ENCODE measurements around the gene DENND11. TPM values are rescaled to one million over a fixed set of nuclear protein-coding genes. Genes with fewer than 3 reads are reported as not detected.
A peak's percentile ranks its signal among the peaks of the same experiment; 100 is the strongest.

Gene DENND11
- total RNA-seq, 5 donors from 2014 or later (not counting 1 experiment from before 2014, with no cell fraction given), result 46.7 to 55.7 (median 54.8) TPM

DNA sequence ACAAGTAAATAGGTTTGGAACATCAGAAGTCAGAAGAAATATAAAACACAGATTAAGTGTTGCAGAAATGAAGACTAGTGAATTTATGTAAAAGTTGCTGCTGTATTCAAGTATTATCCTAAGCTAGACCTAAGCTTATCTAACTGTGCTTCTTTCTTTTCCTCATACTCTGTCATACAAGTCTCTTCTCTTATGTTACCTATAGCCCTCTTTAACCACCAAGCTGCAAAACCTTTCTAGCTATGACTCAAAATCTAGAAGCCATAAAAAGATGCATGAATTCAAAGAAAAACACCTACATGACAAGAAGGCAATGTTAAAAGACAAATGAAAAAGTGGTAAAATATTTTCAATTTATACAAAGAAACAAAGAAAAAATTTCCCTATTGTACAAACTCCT lies 23.0 kb downstream of the DENND11 start:
- Mint-ChIP-seq H3K27me3 (no peaks in the 10 kb centered on the region), H3K4me3 (no peak overlapping the region), H3K36me3 (peaks cover 37% of the 10 kb centered on the region), H3K9me3 (no peaks in the 10 kb centered on the region), H3K27ac (no peak overlapping the region), H3K4me1 (peaks cover 0 to 4% (median 4%) of the 10 kb centered on the region in 3 donors)
- Histone ChIP-seq H3K9me3 (no peaks in the 10 kb centered on the region), H3K4me1 (ENCODE audit: control insufficient read depth in 1 of 2, extremely low read depth in 1 of 2, insufficient read depth in 2 of 2, low read length in 2 of 2) (no peaks in the 10 kb centered on the region), H3K27me3 (replicated peaks in 1 of 2; ENCODE audit: control insufficient read depth in 2 of 2, extremely low read depth in 1 of 2, insufficient read depth in 2 of 2, low read length in 1 of 2) (no peaks in the 10 kb centered on the region), H3K4me3 (ENCODE audit: control insufficient read depth in 1 of 2, extremely low read depth in 1 of 2, low read length in 1 of 2) (no peak overlapping the region), H3K27ac (ENCODE audit: low read length) (no peak overlapping the region), H3K36me3 (ENCODE audit: control insufficient read depth in 2 of 2, extremely low read depth in 1 of 2, insufficient read depth in 1 of 2, low read length in 1 of 2) (peaks cover 8 to 36% of the 10 kb centered on the region in 2 donors)
- ChIA-PET POLR2A (no interaction called here), CTCF (interaction anchor here in 1 of 2 donors (1.1 kb wide), 1 partner anchor 59 kb away, joined by 3 read pairs; the partner anchor contains the start of gene SSBP1)
- ATAC-seq (replicated peaks in 1 of 4), result no peak
- DNase-seq, result no peak

DNA sequence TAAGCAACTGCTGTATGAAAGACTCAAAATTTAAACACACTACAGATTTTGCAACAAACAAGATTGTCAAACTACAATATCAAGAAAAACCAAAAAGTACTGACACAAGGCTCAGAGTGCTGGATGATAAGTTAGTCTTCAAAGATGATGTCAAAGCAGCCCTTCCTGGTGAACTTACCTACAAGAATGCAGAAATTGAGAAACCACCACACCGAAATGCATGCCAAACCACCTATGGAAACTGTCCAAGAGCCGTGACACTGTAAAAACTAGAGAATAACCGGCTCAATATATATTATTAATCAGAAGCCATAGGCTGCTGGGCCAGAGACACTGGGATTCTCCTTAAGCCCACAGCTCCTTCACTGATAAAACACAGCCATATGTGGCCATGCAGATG lies 25.3 kb downstream of the DENND11 start:
- Mint-ChIP-seq H3K27ac (peak overlapping the region in 1 of 2 donors; percentile 16), H3K9me3 (no peaks in the 10 kb centered on the region), H3K27me3 (no peaks in the 10 kb centered on the region), H3K4me3 (no peak overlapping the region), H3K4me1 (peaks cover 0 to 4% (median 4%) of the 10 kb centered on the region in 3 donors), H3K36me3 (peaks cover 36% of the 10 kb centered on the region)
- DNase-seq (no peak), ATAC-seq (replicated peaks in 1 of 4) (no peak)
- no peaks in the 10 kb centered on the region for H3K4me1 ChIP-seq (ENCODE audit: control insufficient read depth in 1 of 2, extremely low read depth in 1 of 2, insufficient read depth in 2 of 2, low read length in 2 of 2)
- H3K27me3 ChIP-seq (replicated peaks in 1 of 2; ENCODE audit: control insufficient read depth in 2 of 2, extremely low read depth in 1 of 2, insufficient read depth in 2 of 2, low read length in 1 of 2), result no peaks in the 10 kb centered on the region
- no peaks in the 10 kb centered on the region for H3K9me3 ChIP-seq
- ChIA-PET CTCF (no interaction called here), POLR2A (no interaction called here)
- H3K36me3 ChIP-seq (ENCODE audit: control insufficient read depth in 2 of 2, extremely low read depth in 1 of 2, insufficient read depth in 1 of 2, low read length in 1 of 2), result peaks cover 8 to 42% of the 10 kb centered on the region in 2 donors
- WGBS (ENCODE audit: insufficient coverage), result no CpG with 5 or more reads among the region's 3 CpGs
- H3K27ac ChIP-seq (ENCODE audit: low read length), result no peak overlapping the region
- no peak overlapping the region for H3K4me3 ChIP-seq (ENCODE audit: control insufficient read depth in 1 of 2, extremely low read depth in 1 of 2, low read length in 1 of 2)

DNA sequence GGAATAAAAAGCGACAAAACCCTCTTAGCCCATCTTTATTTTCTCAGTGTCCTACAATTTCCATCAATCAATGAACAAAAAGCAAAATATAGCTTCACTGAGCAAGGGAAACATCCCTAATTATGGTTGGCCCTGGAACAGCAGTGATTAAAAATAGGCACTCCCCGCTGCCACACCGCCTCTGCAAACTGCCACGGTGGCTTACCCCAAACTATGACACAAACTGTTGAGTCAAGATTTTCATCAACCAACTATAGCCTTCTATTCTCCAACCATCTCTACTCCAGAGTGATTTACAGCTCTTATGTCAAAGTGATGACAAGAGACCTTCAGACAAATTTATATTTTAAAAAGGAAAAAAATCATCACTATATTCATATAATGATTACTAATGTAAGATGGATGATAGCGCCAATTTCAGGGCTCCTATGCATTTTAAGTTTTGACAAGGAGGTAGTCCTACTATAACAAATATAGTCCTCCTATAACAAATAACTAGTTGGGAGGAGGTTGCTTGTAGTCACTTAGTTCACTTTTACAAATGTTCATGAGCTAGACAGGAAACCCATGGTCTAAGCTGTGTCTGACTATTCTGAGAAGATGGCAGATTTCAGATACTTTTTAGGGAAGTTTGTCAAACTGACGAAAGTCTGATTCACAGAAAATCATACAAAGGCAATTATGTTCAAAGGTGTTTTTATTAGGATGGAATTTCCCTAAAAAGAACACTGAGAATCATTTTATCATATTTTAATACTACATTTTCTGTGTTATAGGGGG lies 26.3 kb downstream of the DENND11 start:
- POLR2A ChIA-PET, result interaction anchor here in 1 of 2 donors (0.6 kb wide), 1 partner anchor 10 kb away, joined by 3 read pairs; no protein-coding TSS in a partner anchor
- no peaks in the 10 kb centered on the region for H3K27me3 Mint-ChIP-seq
- CTCF ChIA-PET, result interaction anchor here (0.6 to 0.9 kb wide), 3 partner anchors 21 to 1212 kb away, joined by 3 read pairs; no protein-coding TSS in a partner anchor
- H3K4me1 Mint-ChIP-seq, result peaks cover 0 to 4% (median 4%) of the 10 kb centered on the region in 3 donors
- ATAC-seq (replicated peaks in 1 of 4) (no peak), DNase-seq (no peak)
- H3K36me3 ChIP-seq (ENCODE audit: control insufficient read depth in 2 of 2, extremely low read depth in 1 of 2, insufficient read depth in 1 of 2, low read length in 1 of 2), result peaks cover 4 to 36% of the 10 kb centered on the region in 2 donors
- no peak overlapping the region for H3K4me3 Mint-ChIP-seq
- H3K27me3 ChIP-seq (replicated peaks in 1 of 2; ENCODE audit: control insufficient read depth in 2 of 2, extremely low read depth in 1 of 2, insufficient read depth in 2 of 2, low read length in 1 of 2), result no peaks in the 10 kb centered on the region
- no peaks in the 10 kb centered on the region for H3K9me3 Mint-ChIP-seq
- peak overlapping the region in 1 of 2 donors; percentile 34 for H3K27ac Mint-ChIP-seq
- no peak overlapping the region for H3K27ac ChIP-seq (ENCODE audit: low read length)
- WGBS (ENCODE audit: insufficient coverage), result 90% methylated on average over 2 of the region's 6 CpGs
- H3K36me3 Mint-ChIP-seq, result peaks cover 29% of the 10 kb centered on the region
- H3K9me3 ChIP-seq, result no peaks in the 10 kb centered on the region
- H3K4me3 ChIP-seq (ENCODE audit: control insufficient read depth in 1 of 2, extremely low read depth in 1 of 2, low read length in 1 of 2), result no peak overlapping the region
- H3K4me1 ChIP-seq (ENCODE audit: control insufficient read depth in 1 of 2, extremely low read depth in 1 of 2, insufficient read depth in 2 of 2, low read length in 2 of 2), result no peaks in the 10 kb centered on the region

DNA sequence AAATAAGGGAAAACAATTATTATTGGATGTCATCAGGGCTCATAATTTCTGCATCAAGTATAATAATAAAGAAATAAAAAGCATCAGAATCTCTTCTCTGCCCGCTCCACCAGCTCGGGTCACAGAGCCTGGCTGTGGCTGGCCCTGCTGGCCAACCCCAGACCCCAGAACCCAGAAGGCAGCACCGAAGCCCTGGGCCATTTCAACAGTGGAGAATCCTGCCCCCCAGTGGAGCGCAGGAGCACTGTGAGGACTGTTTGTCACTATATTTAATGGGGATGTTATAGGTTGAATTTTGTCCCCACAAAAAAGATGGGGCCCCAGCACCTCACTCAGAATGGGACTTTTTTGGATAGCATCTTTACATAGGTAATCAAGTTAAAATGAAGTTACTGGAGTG lies 27.3 kb downstream of the DENND11 start:
- CTCF ChIA-PET, result no interaction called here
- Mint-ChIP-seq H3K9me3 (no peaks in the 10 kb centered on the region), H3K4me3 (no peak overlapping the region), H3K27me3 (no peaks in the 10 kb centered on the region), H3K36me3 (peaks cover 24% of the 10 kb centered on the region), H3K4me1 (peaks cover 0 to 2% (median 1%) of the 10 kb centered on the region in 3 donors), H3K27ac (no peak overlapping the region)
- WGBS (ENCODE audit: insufficient coverage), result no CpG with 5 or more reads among the region's 4 CpGs
- no peaks in the 10 kb centered on the region for H3K27me3 ChIP-seq (replicated peaks in 1 of 2; ENCODE audit: control insufficient read depth in 2 of 2, extremely low read depth in 1 of 2, insufficient read depth in 2 of 2, low read length in 1 of 2)
- H3K9me3 ChIP-seq, result no peaks in the 10 kb centered on the region
- ATAC-seq (replicated peaks in 1 of 4) (no peak), DNase-seq (no peak)
- H3K4me1 ChIP-seq (ENCODE audit: control insufficient read depth in 1 of 2, extremely low read depth in 1 of 2, insufficient read depth in 2 of 2, low read length in 2 of 2), result no peaks in the 10 kb centered on the region
- no peak overlapping the region for H3K4me3 ChIP-seq (ENCODE audit: control insufficient read depth in 1 of 2, extremely low read depth in 1 of 2, low read length in 1 of 2)
- POLR2A ChIA-PET, result interaction anchor here in 1 of 2 donors (0.6 kb wide), 1 partner anchor 11 kb away, joined by 3 read pairs; no protein-coding TSS in a partner anchor
- peaks cover 4 to 30% of the 10 kb centered on the region in 2 donors for H3K36me3 ChIP-seq (ENCODE audit: control insufficient read depth in 2 of 2, extremely low read depth in 1 of 2, insufficient read depth in 1 of 2, low read length in 1 of 2)
- no peak overlapping the region for H3K27ac ChIP-seq (ENCODE audit: low read length)

DNA sequence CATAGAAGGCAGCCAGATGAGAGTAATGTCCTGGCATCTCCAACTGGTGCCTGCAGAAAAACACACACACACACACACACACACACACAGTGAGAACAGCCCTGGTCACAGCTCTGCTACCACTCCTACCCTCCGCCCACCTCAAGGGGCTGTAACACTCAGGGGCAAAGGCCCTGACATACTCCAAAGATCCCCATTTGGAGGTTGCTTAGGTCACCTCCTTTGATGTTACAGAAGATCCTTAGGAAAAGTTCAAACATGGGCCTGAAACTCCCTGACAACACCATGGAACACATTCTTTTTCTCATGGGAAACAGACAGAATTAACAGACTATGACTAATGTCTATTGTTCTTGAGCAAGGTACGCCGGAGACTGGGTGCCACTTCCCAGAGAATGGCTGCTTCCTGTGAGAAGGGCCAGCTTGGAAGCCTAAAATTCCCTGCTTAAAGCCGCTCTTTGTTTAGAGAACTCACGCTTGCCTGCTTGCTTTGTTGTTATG lies 27.7 kb downstream of the DENND11 start:
- CTCF ChIA-PET, result interaction anchor here in 1 of 2 donors (0.8 kb wide), 1 partner anchor 66 kb away, joined by 6 read pairs; no protein-coding TSS in a partner anchor
- Mint-ChIP-seq H3K36me3 (peaks cover 24% of the 10 kb centered on the region), H3K27ac (no peak overlapping the region), H3K27me3 (no peaks in the 10 kb centered on the region), H3K9me3 (no peaks in the 10 kb centered on the region), H3K4me1 (peaks cover 0 to 2% (median 1%) of the 10 kb centered on the region in 3 donors), H3K4me3 (no peak overlapping the region)
- Histone ChIP-seq H3K4me1 (ENCODE audit: control insufficient read depth in 1 of 2, extremely low read depth in 1 of 2, insufficient read depth in 2 of 2, low read length in 2 of 2) (no peaks in the 10 kb centered on the region), H3K27me3 (replicated peaks in 1 of 2; ENCODE audit: control insufficient read depth in 2 of 2, extremely low read depth in 1 of 2, insufficient read depth in 2 of 2, low read length in 1 of 2) (no peaks in the 10 kb centered on the region), H3K4me3 (ENCODE audit: control insufficient read depth in 1 of 2, extremely low read depth in 1 of 2, low read length in 1 of 2) (no peak overlapping the region), H3K9me3 (no peaks in the 10 kb centered on the region), H3K36me3 (ENCODE audit: control insufficient read depth in 2 of 2, extremely low read depth in 1 of 2, insufficient read depth in 1 of 2, low read length in 1 of 2) (peaks cover 4 to 30% of the 10 kb centered on the region in 2 donors), H3K27ac (ENCODE audit: low read length) (no peak overlapping the region)
- 100% methylated on average over 2 of the region's 5 CpGs for WGBS (ENCODE audit: insufficient coverage)
- no peak for ATAC-seq (replicated peaks in 1 of 4)
- POLR2A ChIA-PET, result interaction anchor here in 1 of 2 donors (0.6 kb wide), 1 partner anchor 25 kb away, joined by 3 read pairs; no protein-coding TSS in a partner anchor
- no peak for DNase-seq

DNA sequence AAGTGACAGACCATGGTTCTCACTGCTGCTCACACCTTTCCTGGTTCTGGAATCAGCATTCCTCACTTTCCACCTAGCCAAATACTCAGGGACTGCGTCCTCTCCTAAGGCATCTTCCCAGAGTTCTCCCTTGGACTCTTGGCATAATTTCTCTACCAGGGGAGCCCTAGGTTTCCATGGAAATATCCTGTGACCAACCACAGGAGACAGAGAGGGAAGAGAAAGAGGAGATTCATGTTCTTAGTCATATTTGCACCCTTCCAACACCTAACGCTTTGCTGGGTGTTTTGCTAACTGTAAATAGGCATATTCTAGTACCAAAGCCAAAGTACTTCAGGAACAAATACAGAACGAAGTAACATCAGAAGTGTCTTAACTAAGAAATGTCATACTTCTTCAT lies 28.6 kb downstream of the DENND11 start:
- POLR2A ChIA-PET, result no interaction called here
- ATAC-seq (replicated peaks in 1 of 4), result no peak
- Histone ChIP-seq H3K9me3 (no peaks in the 10 kb centered on the region), H3K4me1 (ENCODE audit: control insufficient read depth in 1 of 2, extremely low read depth in 1 of 2, insufficient read depth in 2 of 2, low read length in 2 of 2) (no peaks in the 10 kb centered on the region), H3K36me3 (ENCODE audit: control insufficient read depth in 2 of 2, extremely low read depth in 1 of 2, insufficient read depth in 1 of 2, low read length in 1 of 2) (peaks cover 4 to 30% of the 10 kb centered on the region in 2 donors), H3K27ac (ENCODE audit: low read length) (no peak overlapping the region), H3K27me3 (replicated peaks in 1 of 2; ENCODE audit: control insufficient read depth in 2 of 2, extremely low read depth in 1 of 2, insufficient read depth in 2 of 2, low read length in 1 of 2) (no peaks in the 10 kb centered on the region), H3K4me3 (ENCODE audit: control insufficient read depth in 1 of 2, extremely low read depth in 1 of 2, low read length in 1 of 2) (no peak overlapping the region)
- Mint-ChIP-seq H3K4me1 (peaks cover 0 to 2% (median 1%) of the 10 kb centered on the region in 3 donors), H3K9me3 (no peaks in the 10 kb centered on the region), H3K36me3 (peaks cover 30% of the 10 kb centered on the region), H3K27ac (no peak overlapping the region), H3K27me3 (no peaks in the 10 kb centered on the region), H3K4me3 (no peak overlapping the region)
- CTCF ChIA-PET, result interaction anchor here (0.8 to 1.4 kb wide), 3 partner anchors 64 to 67 kb away, joined by 3 to 6 read pairs (median 5); no protein-coding TSS in a partner anchor
- WGBS (ENCODE audit: insufficient coverage), result no CpG with 5 or more reads among the region's 3 CpGs
- no peak for DNase-seq

Data from T-cell (primary cell).